WTC11 (cell line): ENCODE data around the gene CLEC16A. TPM values are rescaled to one million over a fixed set of nuclear protein-coding genes. Genes with fewer than 3 reads are reported as not detected.

Source experiments
- ATAC-seq: fragments of 200-7000 bp; cut with Tn5 transposase; 2 replicates; pipeline ENCODE4 v1.10.0; 2021; ENCODE audit warnings: mild to moderate bottlenecking, moderate library complexity
- CTCF ChIA-PET: fragments of 300-600 bp; sonication (Branson Sonifier 250); formaldehyde crosslinking; loops from one replicate; lab custom pipeline; 2021; ENCODE audit warnings: antibody characterized with exemption; lab: Charles Lee
- POLR2A ChIA-PET: fragments of 350-600 bp; sonication (Branson Sonifier 250); formaldehyde crosslinking; loops from one replicate; lab custom pipeline; 2021; ENCODE audit warnings: antibody characterized with exemption; lab: Charles Lee
- DNase-seq: peaks from one replicate; pipeline ENCODE4 v3.0.0; 2021; ENCODE audit warnings: low spot score
- H3K27ac Mint-ChIP-seq: 2 replicates; pipeline ENCODE4 v1.8.0; 2021; ENCODE audit warnings: mixed read lengths
- H3K27me3 Mint-ChIP-seq: 2 replicates; pipeline ENCODE4 v1.8.0; 2021; ENCODE audit warnings: low read depth, mild to moderate bottlenecking, moderate library complexity, mixed read lengths
- H3K36me3 Mint-ChIP-seq: 2 replicates; pipeline ENCODE4 v1.8.0; 2021; ENCODE audit warnings: mixed read lengths
- H3K4me1 Mint-ChIP-seq: 2 replicates; pipeline ENCODE4 v1.8.0; 2022; ENCODE audit warnings: mixed read lengths
- H3K4me3 Mint-ChIP-seq: 2 replicates; pipeline ENCODE4 v1.8.0; 2021; ENCODE audit warnings: mild to moderate bottlenecking, moderate library complexity, mixed read lengths
- H3K9me3 Mint-ChIP-seq: 2 replicates; pipeline ENCODE4 v1.8.0; 2021; ENCODE audit warnings: mixed read lengths
- AR ChIP-seq: fragments of 250-450 bp; sonication (Bioruptor Pico); IDR thresholded peaks from 2 replicates; pipeline ENCODE4 v1.9.0; 2021; ENCODE audit warnings: mild to moderate bottlenecking
- ATF3 ChIP-seq: sonication (generic); formaldehyde crosslinking; conservative IDR thresholded peaks from 2 replicates; pipeline ENCODE4 v1.8.1; 2022; ENCODE audit warnings: mild to moderate bottlenecking, missing genetic modification reagents
- ATF6 ChIP-seq: sonication (generic); formaldehyde crosslinking; IDR thresholded peaks from 2 replicates; pipeline ENCODE4 v1.8.1; 2023; ENCODE audit warnings: mild to moderate bottlenecking, missing genetic modification reagents
- CBFB ChIP-seq: sonication (generic); formaldehyde crosslinking; IDR thresholded peaks from 2 replicates; pipeline ENCODE4 v1.8.1; 2022; ENCODE audit warnings: mild to moderate bottlenecking, low read depth, missing genetic modification reagents
- CREB1 ChIP-seq: sonication (generic); formaldehyde crosslinking; IDR thresholded peaks from 2 replicates; pipeline ENCODE4 v1.8.0; 2023; ENCODE audit warnings: mild to moderate bottlenecking, missing genetic modification reagents
- CREM ChIP-seq: sonication (generic); formaldehyde crosslinking; IDR thresholded peaks from 2 replicates; pipeline ENCODE4 v1.8.1; 2022; ENCODE audit warnings: mild to moderate bottlenecking, missing genetic modification reagents, moderate library complexity
- E2F1 ChIP-seq: sonication (generic); formaldehyde crosslinking; IDR thresholded peaks from 2 replicates; pipeline ENCODE4 v1.8.0; 2022; ENCODE audit warnings: mild to moderate bottlenecking, missing genetic modification reagents
- FOXK1 ChIP-seq: sonication (generic); formaldehyde crosslinking; IDR thresholded peaks from 2 replicates; pipeline ENCODE4 v1.8.0; 2022; ENCODE audit warnings: mild to moderate bottlenecking, moderate library complexity, missing genetic modification reagents
- GRHL2 ChIP-seq: fragments of 250-450 bp; sonication (Bioruptor Pico); IDR thresholded peaks from 2 replicates; pipeline ENCODE4 v1.8.0; 2022; ENCODE audit warnings: mild to moderate bottlenecking, moderate library complexity; ENCODE audit not compliant: insufficient replicate concordance, severe bottlenecking
- HMGA2 ChIP-seq: fragments of 250-450 bp; sonication (Bioruptor Pico); IDR thresholded peaks from 2 replicates; pipeline ENCODE4 v1.4.0; 2021; ENCODE audit warnings: mild to moderate bottlenecking, moderate library complexity
- JUN ChIP-seq: sonication (generic); formaldehyde crosslinking; IDR thresholded peaks from 2 replicates; pipeline ENCODE4 v1.8.0; 2023; ENCODE audit warnings: mild to moderate bottlenecking, missing genetic modification reagents
- MYBL2 ChIP-seq: sonication (generic); formaldehyde crosslinking; IDR thresholded peaks from 2 replicates; pipeline ENCODE4 v1.8.1; 2023; ENCODE audit warnings: mild to moderate bottlenecking, moderate library complexity, missing genetic modification reagents
- NFE2L1 ChIP-seq: sonication (generic); formaldehyde crosslinking; IDR thresholded peaks from 2 replicates; pipeline ENCODE4 v1.8.1; 2023; ENCODE audit warnings: missing genetic modification reagents
- OVOL2 ChIP-seq: fragments of 250-450 bp; sonication (Bioruptor Pico); IDR thresholded peaks from 2 replicates; pipeline ENCODE4 v1.9.0; 2021; ENCODE audit warnings: mild to moderate bottlenecking, borderline replicate concordance
- SMAD3 ChIP-seq: sonication (generic); formaldehyde crosslinking; IDR thresholded peaks from 2 replicates; pipeline ENCODE4 v1.8.0; 2022; ENCODE audit warnings: missing genetic modification reagents, mild to moderate bottlenecking, borderline replicate concordance
- SMAD4 ChIP-seq: sonication (generic); formaldehyde crosslinking; IDR thresholded peaks from 2 replicates; pipeline ENCODE4 v1.8.0; 2022; ENCODE audit warnings: mild to moderate bottlenecking, missing genetic modification reagents
- ZNF232 ChIP-seq: sonication (generic); formaldehyde crosslinking; IDR thresholded peaks from 2 replicates; pipeline ENCODE4 v1.8.0; 2022; ENCODE audit warnings: mild to moderate bottlenecking, missing genetic modification reagents
- ZNF263 ChIP-seq: sonication (generic); formaldehyde crosslinking; IDR thresholded peaks from 2 replicates; pipeline ENCODE4 v1.8.1; 2022; ENCODE audit warnings: low read depth, mild to moderate bottlenecking, moderate library complexity, missing genetic modification reagents
- ZNF423 ChIP-seq: fragments of 250-450 bp; sonication (Bioruptor Pico); IDR thresholded peaks from 2 replicates; pipeline ENCODE4 v2.1.2; 2022; ENCODE audit warnings: mild to moderate bottlenecking, moderate library complexity
- total RNA-seq: library from RNA; stranded (reverse); gene quantifications from 3 replicates; pipeline ENCODE4 v1.2.3, GENCODE V29; 2021

CLEC16A gene
- total RNA-seq, 1 experiment from 2014 or later, result 14.4 TPM

GRCh38 chr16:11140466-11140865 is 196.1 kb downstream of the CLEC16A start:
- H3K9me3 Mint-ChIP-seq, result no peaks in the 10 kb centered on the region
- no peaks in the 10 kb centered on the region for H3K36me3 Mint-ChIP-seq
- CTCF ChIA-PET, result interaction anchor here (1.4 kb wide), 1 partner anchor 78 kb away, joined by 3 read pairs; no protein-coding TSS in a partner anchor
- TF ChIP-seq ZNF423 (CRISPR knock-in tag) (peak; percentile 33; the same call in 1 of the 2 replicates), JUN (CRISPR knock-in tag) (no peak)
- POLR2A ChIA-PET, result no interaction called here
- ATAC-seq (peak; percentile 38; the same call in 1 of the 2 replicates), DNase-seq (no peak)
- H3K4me1 Mint-ChIP-seq, result peaks cover 27% of the 10 kb centered on the region
- no peak overlapping the region; the same call in 1 of the 2 replicates for H3K27ac Mint-ChIP-seq
- H3K27me3 Mint-ChIP-seq, result no peaks in the 10 kb centered on the region
- no peak overlapping the region for H3K4me3 Mint-ChIP-seq

GRCh38 chr16:11140867-11141266 is 196.5 kb downstream of the CLEC16A start:
- ChIA-PET POLR2A (no interaction called here), CTCF (interaction anchor here (0.9 to 1.4 kb wide), 2 partner anchors 77 to 170 kb away, joined by 3 read pairs; no protein-coding TSS in a partner anchor)
- TF ChIP-seq ZNF232 (CRISPR knock-in tag) (no peak), SMAD3 (no peak), CBFB (CRISPR knock-in tag) (no peak), CREB1 (CRISPR knock-in tag) (no peak), OVOL2 (CRISPR knock-in tag) (no peak), E2F1 (no peak), HMGA2 (no peak), ATF6 (CRISPR knock-in tag) (no peak), MYBL2 (no peak), AR (CRISPR knock-in tag) (no peak), ATF3 (no peak), GRHL2 (CRISPR knock-in tag) (no peak), NFE2L1 (CRISPR knock-in tag) (no peak), SMAD4 (no peak), ZNF263 (CRISPR knock-in tag) (no peak), FOXK1 (CRISPR knock-in tag) (no peak), CREM (CRISPR knock-in tag) (no peak)
- H3K27me3 Mint-ChIP-seq, result no peaks in the 10 kb centered on the region
- DNase-seq (no peak), ATAC-seq (no peak)
- H3K27ac Mint-ChIP-seq, result no peak overlapping the region
- H3K4me1 Mint-ChIP-seq, result peaks cover 27% of the 10 kb centered on the region
- H3K9me3 Mint-ChIP-seq, result no peaks in the 10 kb centered on the region
- H3K4me3 Mint-ChIP-seq, result no peak overlapping the region
- no peaks in the 10 kb centered on the region for H3K36me3 Mint-ChIP-seq
